HUDEP-2 (cell line): ENCODE data around the gene DCLRE1C.
"Not testable (repeated sequence)": the region's sequence is repeated elsewhere in the genome, so short reads cannot be mapped to it uniquely, and the experiment has no call there.

Source experiments
- DNase-seq, 76 experiments: peaks; one replicate each; lab custom pipeline; 2025; ENCODE audit not compliant: unreplicated experiment in 76 of 76; lab: John Stamatoyannopoulos, UW

Gene DCLRE1C

DNA sequence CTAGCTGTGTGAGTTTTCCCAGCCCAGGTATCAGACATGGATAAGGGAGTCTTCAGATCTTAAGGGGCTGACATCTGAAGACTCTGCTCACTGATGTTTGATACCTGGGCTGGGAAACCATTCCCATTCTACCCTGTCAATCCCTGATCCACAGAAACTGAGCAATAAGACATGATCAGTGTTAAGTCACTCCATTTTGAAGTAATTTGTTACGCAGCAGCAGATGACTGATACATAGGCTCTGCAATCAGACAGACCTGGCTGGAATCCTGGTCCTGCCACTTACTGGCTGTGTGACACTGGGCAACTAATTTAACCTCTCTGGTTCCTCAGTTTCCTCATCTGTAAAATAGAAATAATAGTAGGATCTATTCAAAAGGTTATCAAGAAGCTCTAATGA lies 6.6 kb downstream of the DCLRE1C start:
- no peak for DNase-seq

DNA sequence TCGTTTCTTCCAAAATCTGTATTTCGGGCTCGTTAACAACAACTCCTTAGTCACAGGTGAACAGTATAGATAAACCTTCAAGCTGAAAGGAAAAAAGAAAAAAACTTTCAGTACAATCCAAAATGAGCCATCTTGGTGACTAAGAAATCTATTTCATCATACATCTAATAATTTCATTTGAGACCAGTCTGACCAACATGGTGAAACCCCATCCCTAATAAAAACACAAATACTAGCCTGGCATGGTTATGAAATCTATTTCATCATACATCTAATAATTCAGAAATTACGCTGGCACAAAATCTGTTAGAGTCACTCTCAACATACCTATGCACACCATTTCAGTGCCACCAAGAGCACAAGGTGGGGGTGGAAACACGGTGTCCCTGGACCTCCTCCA lies 8.8 kb downstream of the DCLRE1C start:
- DNase-seq = no peak

DNA sequence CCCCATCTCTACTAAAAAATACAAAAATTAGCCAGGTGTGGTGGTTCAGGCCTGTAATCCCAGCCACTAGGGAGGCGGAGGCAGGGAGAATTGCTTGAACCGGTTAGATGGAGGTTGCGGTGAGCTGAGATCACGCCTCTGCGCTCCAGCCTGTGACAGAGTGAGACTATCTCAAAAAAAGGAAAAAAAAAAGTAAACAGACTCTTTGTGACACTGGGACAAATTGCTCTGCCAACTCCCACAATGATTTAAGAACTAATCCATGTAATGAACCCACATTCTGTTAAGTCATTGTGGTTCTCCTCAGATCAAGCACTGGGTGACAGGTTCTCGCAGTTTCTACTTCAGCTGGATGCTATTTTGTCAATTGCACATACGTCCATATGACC lies 11.0 kb downstream of the DCLRE1C start:
- DNase-seq = not testable (repeated sequence)

DNA sequence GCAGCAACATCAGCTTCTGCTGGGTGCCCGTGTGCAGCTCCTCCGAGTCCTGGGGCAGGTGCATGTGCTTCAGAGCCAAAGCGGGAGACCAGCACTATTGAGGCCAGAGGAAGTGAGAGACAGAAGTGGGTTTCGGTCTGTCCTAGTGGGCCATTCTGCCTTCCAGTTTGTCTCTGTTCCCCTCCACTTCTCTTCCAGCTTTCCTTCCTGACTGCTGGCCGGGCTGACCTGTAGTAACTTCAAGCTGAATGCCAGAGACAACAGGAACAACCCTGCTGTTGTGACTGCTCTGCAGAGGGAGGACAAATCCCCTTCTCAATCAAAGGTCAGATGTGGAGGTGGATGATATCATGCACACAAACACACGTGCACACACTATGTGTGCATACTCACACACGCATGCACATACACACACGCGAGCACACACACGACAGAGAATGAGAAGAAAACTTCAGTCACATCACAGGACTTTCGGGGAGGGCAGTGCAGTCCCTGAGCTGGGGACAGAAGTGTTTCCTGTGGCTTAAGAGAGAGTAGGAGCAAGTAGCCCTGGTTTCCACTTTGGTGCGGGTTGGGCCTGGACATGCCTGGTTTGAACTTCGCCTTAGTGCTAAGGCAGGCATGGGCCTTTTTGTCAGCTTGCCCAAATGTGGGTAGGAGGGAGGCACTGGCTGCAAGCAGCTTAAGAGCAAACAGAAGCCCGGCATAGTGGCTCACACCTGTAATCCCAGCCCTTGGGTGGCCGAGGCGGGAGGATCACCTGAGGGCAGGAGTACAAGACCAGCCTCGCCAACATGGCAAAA lies 11.5 kb downstream of the DCLRE1C start:
- DNase-seq = not testable (repeated sequence)

DNA sequence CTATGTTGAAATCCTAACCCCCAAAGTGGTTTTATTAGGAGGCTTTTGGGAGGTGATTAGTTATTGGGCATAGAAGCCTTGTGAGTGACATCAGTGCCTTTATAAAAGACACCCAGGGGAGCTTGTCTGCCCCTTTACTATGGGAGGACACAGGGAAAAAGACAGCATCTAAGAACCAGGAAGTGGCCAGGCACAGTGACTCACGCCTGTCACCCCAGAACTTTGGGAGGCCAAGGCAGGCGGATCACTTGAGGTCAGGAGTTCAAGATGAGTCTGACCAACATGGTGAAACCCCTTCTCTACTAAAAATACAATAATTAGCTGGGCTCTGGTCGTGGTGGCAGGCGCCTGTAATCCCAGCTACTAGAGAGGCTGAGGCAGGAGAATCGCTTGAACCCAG lies 14.9 kb downstream of the DCLRE1C start:
- DNase-seq = not testable (repeated sequence)

DNA sequence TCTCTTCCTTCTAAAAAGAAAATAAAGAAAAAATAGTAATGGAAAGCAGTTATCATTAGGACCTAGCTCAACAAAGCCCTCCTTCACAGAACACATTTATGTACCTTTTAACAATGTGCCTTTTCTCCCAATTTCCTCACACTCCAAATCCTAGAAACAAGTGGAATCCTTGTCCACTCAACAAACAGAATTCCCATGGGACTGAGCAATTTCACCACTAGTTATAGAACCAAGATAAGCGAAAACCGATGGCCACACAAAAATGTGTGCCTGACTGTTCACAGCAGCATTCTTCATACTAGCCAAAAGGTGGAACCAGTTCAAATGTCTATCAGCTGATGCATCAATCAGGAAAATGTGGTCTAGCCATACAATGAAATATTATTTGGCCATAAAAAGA lies 17.3 kb downstream of the DCLRE1C start:
- DNase-seq = no peak

DNA sequence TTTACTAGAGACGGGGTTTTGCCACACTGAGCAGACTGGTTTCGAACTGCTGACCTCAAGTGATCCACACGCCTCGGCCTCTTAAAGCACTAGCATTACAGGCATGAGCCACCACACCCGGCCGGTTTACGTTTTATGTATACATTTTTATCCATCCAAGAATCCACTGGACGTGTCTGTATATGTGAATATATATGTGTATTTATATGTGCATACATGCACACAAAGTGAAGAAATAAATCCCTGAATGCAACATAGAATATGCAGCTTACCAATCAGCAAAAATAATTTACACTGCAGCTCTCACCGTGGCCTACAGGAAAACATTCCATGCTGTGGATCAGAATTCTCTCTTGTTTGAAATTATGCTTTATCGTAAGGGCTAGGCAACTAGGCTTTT lies 23.3 kb downstream of the DCLRE1C start:
- DNase-seq = no peak

DNA sequence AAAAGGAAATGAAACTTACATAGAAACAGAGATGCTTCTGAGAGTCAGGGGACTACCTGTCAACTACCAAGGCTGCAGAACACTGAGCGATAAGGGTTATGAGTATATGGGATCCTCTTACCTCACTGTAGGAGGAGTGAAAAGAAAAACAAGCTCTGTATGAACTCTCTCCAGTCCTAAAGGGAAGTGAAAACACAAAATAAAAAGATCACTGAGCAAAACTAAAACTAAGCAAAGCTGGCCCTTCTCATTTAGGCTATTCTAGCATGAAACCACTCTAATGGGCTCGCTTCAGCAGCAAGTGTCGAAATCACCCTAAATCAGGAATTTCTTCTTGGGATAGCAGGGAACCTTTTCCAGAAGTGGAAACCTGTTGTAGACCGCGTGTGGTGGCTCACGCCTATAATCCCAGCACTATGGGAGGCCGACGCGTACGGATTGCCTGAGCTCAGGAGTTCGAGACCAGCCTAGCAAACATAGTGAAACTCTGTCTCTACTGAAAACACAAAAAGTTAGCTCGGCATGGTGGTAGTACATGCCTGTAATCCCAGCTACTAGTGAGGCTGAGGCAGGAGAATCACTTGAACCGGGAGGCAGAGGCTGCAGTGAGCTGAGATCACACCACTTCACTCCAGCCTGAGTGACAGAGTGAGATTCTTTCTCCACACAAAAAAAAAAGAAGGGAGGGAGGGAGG lies 27.0 kb downstream of the DCLRE1C start:
- no peak for DNase-seq

DNA sequence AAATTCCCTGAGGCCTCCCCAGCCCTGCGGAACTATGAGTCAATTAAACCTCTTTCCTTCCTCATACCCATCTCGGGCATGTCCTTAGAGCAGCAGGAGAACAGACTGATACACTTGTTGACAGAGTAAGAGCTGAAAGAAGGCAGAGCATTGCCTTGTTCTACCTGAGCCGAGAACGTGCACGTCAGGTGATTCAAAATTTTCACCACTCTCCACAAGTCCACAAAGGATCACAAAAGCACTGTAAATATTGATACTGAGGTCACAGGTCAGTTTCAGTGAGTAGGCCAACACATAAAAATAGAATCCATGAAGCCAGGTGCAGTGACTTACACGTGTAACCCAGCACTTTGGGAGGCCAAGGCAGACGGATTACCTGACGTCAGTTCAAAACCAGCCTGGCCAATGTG lies 27.8 kb downstream of the DCLRE1C start:
- no peak for DNase-seq

DNA sequence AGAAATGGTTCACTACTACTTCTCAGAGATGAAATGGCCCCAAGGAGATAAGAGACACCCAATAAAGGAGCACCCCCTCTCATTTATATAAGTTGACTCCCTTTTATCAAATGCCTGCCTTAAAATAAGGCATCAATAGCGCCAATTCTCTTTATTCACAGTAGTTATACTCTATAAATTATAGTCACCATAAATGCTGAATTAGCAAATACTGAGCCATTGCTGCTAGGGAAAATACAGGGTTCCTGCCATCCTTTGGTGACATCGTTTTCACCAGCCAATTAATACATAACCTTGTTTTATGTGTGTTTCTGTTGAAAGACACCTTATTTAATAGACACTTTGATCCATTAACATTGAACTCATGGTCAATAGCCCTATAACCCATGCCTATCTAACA lies 28.6 kb downstream of the DCLRE1C start:
- no peak for DNase-seq

DNA sequence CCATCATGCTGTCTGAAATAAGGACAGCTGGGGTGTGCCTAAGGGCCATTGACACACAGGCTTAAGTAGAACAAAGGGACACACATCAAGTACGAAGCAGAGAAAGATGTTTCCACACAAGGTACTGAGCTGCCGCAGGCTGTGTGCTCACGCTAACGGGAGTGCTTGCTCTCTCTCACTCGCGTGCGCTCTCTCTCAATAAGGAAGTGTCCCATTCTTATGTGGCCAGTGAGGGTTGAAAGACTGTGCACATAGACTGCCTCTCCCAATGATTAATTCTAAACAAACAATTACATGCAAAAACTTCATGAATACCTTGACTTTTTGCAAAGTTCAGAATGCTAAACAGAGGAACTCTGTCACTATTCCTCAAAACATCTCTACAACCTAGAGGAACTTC lies 29.9 kb downstream of the DCLRE1C start:
- no peak for DNase-seq

DNA sequence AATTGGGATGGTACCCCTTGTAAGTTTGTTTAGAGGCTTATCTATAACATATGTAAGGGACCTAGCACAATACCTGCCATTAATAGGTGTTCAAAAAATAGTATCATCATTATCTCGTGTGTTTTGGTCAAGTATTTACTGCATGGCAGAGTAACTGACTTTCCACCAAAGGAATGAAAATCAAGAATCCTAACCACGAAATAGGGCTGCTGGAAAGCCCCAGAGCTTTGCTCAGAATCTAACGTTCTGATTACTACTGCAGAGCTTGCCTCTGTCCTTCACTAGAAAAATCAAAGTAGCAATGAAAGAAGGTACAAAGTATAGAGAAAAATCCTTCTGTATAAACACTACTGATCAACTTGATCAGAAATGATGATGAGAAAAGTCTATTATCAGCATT lies 34.9 kb downstream of the DCLRE1C start:
- no peak for DNase-seq

DNA sequence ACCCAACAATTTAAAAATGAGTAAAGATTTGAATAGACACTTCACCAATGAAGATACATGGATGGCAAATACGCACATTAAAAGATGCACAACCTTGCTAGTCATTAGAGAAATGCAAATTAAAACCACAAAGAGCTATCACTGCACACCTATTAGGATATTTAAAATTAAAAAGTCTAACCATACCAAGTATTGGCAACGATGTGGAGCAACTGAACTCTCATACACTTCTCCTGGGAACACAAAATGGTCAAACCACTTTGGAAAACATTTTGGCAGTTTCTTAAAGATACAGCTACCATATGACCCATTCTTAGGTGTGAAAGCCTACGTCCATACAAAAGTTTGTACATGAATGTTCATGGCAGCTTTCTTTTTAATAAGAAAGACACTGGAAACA lies 36.1 kb downstream of the DCLRE1C start:
- DNase-seq = no peak

DNA sequence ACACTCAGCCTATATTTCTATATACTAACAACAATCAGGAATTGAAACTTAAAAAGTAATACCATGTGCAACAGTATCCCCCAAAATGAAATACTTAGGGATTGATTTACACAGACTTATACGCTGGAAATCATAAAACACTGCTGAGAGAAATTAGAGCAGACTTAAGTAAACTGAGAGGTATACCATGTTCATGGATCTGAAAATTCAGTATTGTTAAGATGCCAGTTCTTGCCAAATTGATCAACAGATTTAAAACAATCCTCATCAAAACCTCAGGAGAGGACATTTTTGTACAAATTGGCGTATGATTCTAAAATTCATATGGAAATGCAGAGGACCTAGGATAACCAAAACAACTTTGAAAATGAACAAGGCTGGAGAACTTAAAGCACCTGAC lies 37.3 kb downstream of the DCLRE1C start:
- DNase-seq = no peak

DNA sequence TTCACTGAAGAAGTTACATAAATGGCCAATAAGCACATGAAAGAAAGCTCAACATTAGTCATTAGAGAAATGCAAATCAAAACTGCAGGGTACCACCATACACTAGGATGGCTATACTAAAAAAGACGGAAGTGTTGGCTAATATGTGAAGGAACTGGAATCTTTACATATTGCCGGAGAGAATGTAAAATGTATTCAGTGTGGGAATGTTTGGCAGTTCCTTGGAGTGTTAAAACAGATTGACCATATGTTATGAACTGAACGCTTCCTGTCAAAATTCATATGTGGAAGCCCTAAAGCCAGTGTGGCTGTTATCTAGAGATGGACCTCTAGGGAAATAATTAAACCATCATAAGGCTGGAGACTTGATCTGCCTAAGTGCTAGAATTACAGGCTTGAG lies 42.1 kb downstream of the DCLRE1C start:
- no peak for DNase-seq

DNA sequence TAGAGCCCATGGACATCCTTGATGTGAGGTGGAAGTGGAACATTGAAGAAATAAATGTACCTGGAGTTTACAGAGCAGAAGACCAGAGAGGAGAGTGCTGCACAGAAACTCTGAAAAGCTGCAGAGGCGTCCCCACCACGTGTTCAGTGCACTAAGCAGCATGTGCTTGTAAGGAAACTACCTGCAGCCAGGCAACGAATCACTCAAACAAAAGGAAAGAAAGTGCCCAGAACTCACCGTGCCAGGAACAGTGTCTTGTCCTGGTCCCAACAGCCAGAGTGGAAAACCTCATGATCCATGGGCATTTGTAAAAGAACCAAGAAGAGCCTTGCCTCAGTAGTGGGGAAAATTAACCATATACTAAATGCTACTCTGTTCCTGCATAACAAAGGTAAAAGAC lies 42.9 kb downstream of the DCLRE1C start:
- no peak for DNase-seq

DNA sequence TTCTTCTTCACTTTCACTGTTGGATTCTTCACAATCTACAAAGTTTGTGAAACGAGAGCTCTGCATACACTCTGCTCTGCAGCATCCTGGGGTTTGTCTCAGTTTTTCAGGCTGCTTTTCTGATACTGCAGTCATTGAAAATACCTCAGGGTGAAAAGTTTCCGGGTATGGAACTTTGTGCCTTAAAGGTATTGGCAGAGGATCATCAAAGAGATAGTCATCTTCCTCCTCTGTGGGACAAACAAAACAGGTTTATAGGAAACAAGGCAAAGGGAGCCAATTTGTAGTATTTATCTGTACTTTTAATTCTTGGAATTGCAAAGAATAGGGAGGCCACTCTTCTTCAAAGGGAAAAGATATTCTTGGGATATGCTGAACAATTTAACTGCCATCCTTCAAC lies 44.8 kb downstream of the DCLRE1C start:
- DNase-seq = no peak

DNA sequence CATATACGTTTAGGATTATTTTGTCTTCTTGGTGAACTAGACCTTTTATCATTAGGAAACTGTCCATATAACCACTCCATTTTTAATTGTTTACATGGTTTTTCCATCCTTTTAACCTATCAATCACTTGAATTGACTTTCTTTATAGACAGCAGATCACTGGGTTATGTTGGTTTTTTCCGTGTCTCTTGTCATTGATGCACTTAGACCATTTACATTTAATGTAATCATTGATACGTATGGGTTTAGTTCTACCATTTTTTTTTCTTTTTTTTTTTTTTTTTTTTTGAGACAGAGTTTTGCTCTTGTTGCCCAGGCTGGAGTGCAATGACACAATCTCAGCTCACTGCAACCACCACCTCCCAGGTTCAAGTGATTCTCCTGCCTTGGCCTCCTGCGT lies 46.3 kb downstream of the DCLRE1C start:
- DNase-seq = not testable (repeated sequence)

DNA sequence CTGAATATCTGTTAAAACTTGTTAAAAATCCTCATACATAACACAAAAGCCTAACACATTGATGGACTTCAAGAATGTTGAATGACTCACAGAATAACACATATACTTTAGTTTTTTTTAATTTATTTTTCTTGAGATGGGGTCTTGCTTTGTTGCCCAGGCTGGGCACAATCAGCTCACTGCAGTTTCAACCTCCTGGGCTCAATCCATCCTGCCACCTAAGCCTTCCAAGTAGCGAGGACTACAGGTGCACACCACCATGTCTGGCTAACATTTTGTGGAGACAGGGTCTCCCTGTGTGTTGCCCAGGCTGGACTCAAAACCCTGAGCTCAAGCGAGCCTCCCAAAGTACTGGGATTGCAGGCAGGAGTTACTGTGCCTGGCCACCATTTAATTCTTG lies 47.1 kb downstream of the DCLRE1C start:
- no peak for DNase-seq

DNA sequence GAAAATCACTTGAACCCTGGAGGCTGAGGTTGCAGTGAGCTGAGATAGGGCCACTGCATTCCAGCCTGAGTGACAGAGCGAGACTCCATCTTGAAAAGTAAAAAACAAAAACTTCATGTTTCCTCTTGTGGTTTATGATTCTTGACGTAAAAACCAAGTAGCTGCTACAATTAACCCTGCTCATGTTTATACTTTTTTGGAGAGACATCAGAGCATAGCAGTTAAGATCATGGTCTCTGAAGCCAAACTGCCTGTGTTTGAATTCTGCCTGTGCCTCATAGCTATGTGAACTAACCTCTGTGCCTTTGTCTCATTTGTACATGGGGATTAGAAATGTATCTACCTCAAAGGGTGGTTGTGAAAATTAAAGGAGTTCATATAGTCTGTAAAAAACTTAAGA lies 48.0 kb downstream of the DCLRE1C start:
- DNase-seq = no peak

DNA sequence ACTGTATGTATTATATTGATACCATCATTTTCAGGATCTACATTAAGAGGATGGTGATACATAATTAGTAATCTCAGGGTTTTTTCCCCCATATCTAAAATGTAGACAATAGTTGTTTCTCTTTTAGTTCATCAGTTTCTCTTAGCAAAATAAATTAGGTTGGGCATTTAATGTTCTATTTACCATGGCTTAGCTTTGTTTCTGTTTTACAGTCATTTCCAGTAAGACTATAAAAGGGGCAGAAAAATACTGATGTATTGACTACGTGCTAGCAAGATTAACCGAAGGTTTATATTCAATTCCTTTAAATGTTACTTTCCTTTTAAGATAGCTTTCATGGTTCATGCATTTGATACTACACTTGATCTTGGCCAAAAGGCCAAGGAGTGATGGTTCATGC lies 49.0 kb downstream of the DCLRE1C start:
- no peak for DNase-seq

DNA sequence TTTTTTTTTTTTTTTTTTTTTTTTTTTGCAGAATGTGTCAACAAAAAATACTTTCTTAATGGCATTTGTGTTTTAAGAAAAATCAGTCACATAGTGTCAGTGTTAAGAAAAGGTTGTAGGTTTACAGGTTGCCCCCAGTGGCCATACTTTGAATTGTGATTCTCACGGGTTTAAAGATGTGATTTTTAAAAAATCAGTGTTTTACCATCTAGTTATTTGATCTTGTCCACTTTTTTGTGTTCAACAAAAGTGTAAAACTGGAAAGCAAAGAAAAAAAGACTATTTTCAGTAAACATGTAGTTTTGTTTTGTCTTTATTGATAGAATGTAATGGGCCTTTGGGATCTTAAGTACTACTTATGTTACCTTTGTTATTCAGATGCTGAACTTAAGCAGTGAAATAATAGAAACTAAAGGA lies 49.6 kb downstream of the DCLRE1C start:
- DNase-seq = peak in 12 of 76 experiments; percentile 0 to 29 (median 11)
